HG02840 (cell line): ENCODE measurements around the gene MRM2.

Source experiments
- ATAC-seq: cut with Tn5 transposase; IDR thresholded peaks from one replicate; pipeline ENCODE4 v1.9.1; 2021; ENCODE audit warnings: mild to moderate bottlenecking, moderate library complexity, moderate number of reproducible peaks; ENCODE audit not compliant: unreplicated experiment, low FRiP score

The MRM2 gene

GRCh38 chr7:2249744-2250323 lies 7.8 kb upstream of the MRM2 start:
- ATAC-seq, result no peak

- ATAC-seq, result no peak
Measured at GRCh38 chr7:2248984-2249694, 7.1 kb upstream of the MRM2 start.

- no peak for ATAC-seq
Measured at GRCh38 chr7:2247141-2247995, 5.4 kb upstream of the MRM2 start.

GRCh38 chr7:2245883-2246675 lies 4.1 kb upstream of the MRM2 start:
- ATAC-seq, result no peak

- no peak for ATAC-seq
Measured at GRCh38 chr7:2244404-2244995, 2.5 kb upstream of the MRM2 start.

GRCh38 chr7:2243458-2243857 lies 1.5 kb upstream of the MRM2 start:
- ATAC-seq, result no peak

- no peak for ATAC-seq
Measured at GRCh38 chr7:2242541-2243429, 780 bp upstream of the MRM2 start.

GRCh38 chr7:2239242-2239641 lies 2.8 kb downstream of the MRM2 start:
- ATAC-seq, result no peak

- ATAC-seq, result peak; percentile 61
Measured at GRCh38 chr7:2237109-2237602, 4.8 kb downstream of the MRM2 start.

GRCh38 chr7:2233926-2234325 lies 8.1 kb downstream of the MRM2 start:
- no peak for ATAC-seq

GRCh38 chr7:2232766-2233520 lies 9.1 kb downstream of the MRM2 start, which contains the start of gene MAD1L1:
MAD1L1 (minus strand) TSS chr7:2232945; CDS start chr7:2230133, 2,812 bp downstream.
- peak; percentile 53 for ATAC-seq

GRCh38 chr7:2231992-2232765 lies 9.8 kb downstream of the MRM2 start:
- peak; percentile 31 for ATAC-seq

- ATAC-seq, result no peak
Measured at GRCh38 chr7:2230882-2231281, 11.1 kb downstream of the MRM2 start.

- ATAC-seq, result no peak
Measured at GRCh38 chr7:2230226-2230625, 11.8 kb downstream of the MRM2 start.

- ATAC-seq, result no peak
Measured at GRCh38 chr7:2229467-2229866, 12.5 kb downstream of the MRM2 start.

- ATAC-seq, result no peak
Measured at GRCh38 chr7:2228921-2229320, 13.1 kb downstream of the MRM2 start.

GRCh38 chr7:2227699-2228098 lies 14.3 kb downstream of the MRM2 start:
- no peak for ATAC-seq

GRCh38 chr7:2225830-2226229 lies 16.2 kb downstream of the MRM2 start:
- no peak for ATAC-seq
